Activated T-cell treated with anti-CD3 and anti-CD28 coated beads for 1 hour (primary cell): ENCODE results near the gene RASGRP2.

ENCODE experiments used
- DNase-seq: peaks from one replicate; pipeline ENCODE4 v3.0.0-alpha.2; 2020; ENCODE audit warnings: low read depth

The RASGRP2 gene

DNA sequence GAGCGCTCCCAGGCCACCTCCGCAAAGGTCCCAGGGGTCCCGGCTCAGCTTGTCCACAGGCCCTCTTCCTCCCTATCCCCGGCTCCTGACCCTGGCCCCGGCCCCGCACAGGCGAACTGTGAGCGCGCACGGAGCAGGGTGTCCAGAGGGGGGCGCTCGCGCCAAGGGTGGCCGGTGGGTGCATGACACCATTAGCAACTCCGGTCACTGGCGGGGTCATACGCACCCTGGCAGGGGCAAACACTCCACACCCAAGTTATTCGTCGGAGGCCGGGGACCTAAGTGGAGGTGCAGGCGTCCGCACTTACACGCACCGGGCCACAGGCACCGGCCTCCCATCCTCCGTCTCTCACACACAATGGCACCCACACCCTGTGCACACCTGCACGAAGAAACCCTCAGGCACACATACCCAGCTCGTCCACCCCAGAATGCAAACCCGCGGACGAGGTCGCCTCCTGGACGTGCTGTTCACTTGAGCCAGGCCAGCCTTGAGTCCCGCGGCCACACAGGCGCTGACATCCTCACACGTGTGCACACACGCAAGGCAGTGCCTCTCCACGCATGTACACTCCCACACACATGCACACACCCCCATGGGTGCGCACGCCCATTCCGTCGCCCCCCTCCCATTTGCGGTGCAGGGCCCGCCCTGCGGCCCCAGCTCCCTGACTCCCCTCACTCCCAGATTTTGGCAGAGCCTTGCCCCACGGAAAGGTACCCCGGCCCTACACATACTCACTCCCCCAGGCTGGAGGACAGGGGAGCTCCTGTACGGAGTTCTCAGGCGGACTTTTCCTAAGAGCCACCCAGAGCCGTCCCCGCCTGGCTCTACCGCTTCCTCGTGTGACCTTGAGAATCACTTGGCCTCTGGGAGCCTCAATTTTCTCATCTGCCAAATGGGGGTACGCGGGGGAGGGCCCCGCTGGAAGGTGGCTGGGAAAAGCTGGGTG, at the start of gene RASGRP2:
RASGRP2 (minus strand) TSS at position 552 of the 953 bp plus-strand sequence. CDS start 1,276 bp downstream, outside the sequence.
- DNase-seq, result peak; percentile 92

DNA sequence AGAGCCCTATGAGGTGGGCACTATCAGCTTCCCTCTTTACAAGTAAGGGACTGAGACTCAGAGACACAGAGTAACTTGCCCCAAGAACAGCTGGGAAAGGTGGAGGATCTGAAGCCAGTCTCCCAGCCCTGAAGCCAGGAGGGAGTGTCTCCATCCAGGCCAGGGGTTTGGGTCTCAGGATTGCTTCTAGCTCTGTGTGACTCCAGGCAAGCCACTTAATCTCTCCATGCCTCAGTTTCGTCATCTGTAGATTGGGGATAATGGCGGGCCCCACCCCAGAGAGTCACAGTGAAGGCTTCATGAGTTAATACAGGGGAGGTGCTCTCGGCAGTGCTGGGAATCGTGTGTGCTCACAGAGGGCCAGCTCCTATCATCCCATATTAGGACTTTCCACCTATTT, 48.5 kb upstream of the RASGRP2 start:
- no peak for DNase-seq

DNA sequence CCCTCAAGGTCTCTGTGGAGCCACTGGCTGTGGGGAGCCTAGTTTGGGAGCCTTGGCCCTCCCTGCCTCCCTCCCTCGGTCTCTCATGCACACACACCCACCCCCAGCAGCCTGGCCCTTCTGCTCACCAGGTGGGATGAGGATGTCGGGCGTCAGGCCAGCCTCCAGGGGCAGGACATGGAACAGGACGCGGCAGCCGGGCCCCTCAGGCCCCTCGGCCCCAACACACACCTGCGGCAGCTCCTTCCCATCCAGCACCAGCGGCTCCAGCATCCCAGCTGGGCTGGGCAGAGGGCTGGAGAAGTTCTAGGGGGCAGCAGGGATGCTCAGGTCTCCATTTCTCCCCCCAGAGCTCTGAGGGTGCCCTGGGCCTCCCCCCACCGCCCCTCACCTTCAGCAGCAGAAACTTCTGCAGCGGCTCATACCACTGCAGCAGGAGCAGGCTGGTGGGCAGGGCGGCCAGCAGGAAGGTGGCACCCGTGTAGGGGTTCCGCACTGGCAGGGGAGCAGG, 47.9 kb upstream of the RASGRP2 start:
- DNase-seq, result no peak

DNA sequence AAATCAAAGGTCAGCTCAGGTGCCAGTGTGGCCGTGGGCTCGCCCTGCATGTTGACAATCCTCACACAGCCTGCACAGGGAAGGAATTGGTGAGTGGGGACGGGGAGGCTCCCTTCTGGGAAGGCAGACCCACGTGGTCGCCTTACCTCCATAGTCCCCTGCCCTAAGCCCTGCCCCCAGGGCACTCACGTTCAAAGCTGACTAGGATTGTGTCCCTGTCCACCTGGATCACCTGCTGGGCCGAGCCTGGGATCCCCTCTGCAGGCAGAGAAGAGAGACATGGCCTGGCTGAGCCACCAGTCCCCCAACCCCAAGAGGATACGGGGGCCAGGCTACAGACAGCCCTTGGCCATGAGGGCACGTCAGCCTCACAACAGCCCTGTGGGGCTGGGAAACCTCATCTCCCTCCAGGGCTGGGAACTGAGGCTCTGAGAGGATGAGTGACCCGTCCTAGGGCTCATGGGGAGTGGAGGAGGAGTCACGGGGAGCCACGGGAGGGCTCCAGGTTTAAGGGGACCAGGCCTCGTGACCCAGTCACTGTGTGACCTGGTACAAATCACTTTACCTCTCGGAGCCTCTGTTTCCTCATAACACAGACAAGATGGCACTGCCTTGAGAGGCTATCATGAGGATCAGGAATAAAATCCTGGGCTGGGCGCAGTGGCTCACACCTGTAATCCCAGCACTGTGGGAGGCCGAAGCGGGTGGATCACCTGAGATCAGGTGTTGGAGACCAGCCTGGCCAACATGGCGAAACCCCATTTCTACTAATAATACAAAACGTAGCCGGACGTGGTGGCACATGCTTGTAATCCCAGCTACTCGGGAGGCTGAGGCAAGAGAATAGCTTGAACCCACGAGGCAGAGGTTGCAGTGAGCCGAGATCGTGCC, 46.5 kb upstream of the RASGRP2 start:
- DNase-seq, result no peak

GRCh38 chr11:64789331-64790204, 45.6 kb upstream of the RASGRP2 start:
- DNase-seq, result no peak

- DNase-seq, result no peak
Measured at GRCh38 chr11:64788321-64789215, 44.6 kb upstream of the RASGRP2 start.

- DNase-seq, result peak; percentile 51
Measured at GRCh38 chr11:64787526-64788320, 43.8 kb upstream of the RASGRP2 start.

DNA sequence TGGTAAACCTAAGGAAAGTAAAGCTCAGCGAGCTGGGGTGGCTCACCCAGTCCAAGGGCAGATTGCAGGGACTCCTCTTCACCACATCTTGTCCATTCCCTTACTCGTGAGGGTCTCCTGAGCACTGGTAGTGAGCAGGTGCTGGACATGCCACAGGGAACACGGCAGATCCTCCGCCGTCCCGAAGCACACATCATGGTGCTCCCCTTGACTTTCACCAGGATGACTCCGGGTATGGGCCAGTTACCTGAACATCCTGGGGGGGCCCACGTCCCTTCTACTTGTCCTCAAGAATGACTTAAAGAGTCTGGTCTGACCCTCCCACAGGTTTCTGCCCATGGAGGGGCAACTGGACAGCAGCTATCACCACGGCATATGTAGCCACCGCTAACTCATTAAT, 42.4 kb upstream of the RASGRP2 start:
- DNase-seq, result no peak

GRCh38 chr11:64784813-64785581, 41.1 kb upstream of the RASGRP2 start:
- no peak for DNase-seq

- DNase-seq, result peak; percentile 95
Measured at GRCh38 chr11:64778473-64779298, 34.7 kb upstream of the RASGRP2 start, which contains the start of gene SF1. Gene SF1 (minus strand): TSS chr11:64778542. CDS start chr11:64778392, 150 bp downstream.

DNA sequence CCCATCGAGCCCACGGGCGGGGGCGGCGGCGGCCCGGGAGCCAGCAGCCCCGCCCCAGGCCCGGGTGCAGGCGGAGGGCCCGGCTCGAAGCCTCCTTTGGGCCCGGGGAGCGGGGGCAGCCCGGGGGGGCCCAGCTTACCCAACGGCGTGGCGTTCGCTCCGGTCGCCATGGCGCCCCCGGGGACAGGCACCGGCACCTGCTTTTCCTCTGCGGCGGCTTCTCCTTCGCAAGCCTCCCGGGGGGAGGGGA, 34.2 kb upstream of the RASGRP2 start:
- DNase-seq, result no peak

DNA sequence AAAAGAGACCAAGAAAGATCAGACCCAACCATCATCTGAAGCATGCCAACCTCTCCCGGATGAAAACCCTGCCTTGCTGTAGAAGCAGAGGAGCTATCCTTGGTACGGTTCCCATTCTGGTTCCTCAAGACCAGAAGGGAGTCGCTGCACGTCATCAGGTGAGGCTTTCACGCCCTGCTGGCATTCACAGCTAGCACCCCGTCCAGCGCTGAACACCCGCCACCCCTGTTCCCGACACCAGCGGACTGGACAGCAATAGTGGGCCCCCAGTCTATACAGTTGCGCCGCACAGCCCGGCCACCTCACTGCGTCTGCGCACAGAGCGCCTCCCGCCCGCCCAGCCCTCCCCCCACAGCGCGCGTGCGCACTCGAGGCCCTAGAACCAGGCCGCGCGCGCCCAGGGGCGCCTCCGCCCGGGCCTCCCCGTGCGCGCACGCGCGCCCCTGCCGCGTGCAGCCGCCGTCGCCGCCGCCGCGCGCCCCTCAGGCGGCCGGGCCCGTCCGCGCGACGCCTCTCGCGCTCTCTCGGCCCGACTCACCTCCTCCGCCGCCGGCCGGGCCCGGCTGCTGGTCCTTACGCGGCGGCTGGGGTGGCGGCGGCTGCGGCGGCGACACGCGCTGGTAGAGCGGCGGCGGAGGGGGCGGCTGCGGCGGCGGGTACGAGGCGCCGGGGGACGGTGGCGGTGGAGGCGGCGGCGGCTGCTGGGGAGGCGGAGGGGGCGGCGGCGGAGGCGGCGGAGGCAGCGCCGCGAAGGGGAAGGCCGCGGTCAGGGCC, 33.7 kb upstream of the RASGRP2 start:
- DNase-seq, result peak; percentile 81

GRCh38 chr11:64776875-64777274, 32.9 kb upstream of the RASGRP2 start:
- DNase-seq, result no peak

- DNase-seq, result no peak
Measured at GRCh38 chr11:64776425-64776824, 32.5 kb upstream of the RASGRP2 start.

- DNase-seq, result no peak
Measured at GRCh38 chr11:64774144-64774543, 30.2 kb upstream of the RASGRP2 start.

GRCh38 chr11:64772303-64773018, 28.5 kb upstream of the RASGRP2 start:
- DNase-seq, result no peak

- DNase-seq, result no peak
Measured at GRCh38 chr11:64771861-64772260, 27.9 kb upstream of the RASGRP2 start.
